ENCODE data around the gene LRRC39.

- TF ChIP-seq POLR2A (IDR thresholded peaks at IDR 0.05) (no peak), CTCF (IDR thresholded peaks at IDR 0.05) (no peak)
These were observed 50.8 kb downstream of the LRRC39 start for GRCh38 chr1:100127226-100127625.
